ENCODE measurements around the gene IMP4. TPM values are rescaled to one million over a fixed set of nuclear protein-coding genes. Genes with fewer than 3 reads are reported as not detected.

Gene IMP4
- total and polyA plus RNA-seq, 2 of the 13 experiments (the other 11 are each of a cell fraction or from before 2014, with no cell fraction given): 142 to 158 TPM

DNA sequence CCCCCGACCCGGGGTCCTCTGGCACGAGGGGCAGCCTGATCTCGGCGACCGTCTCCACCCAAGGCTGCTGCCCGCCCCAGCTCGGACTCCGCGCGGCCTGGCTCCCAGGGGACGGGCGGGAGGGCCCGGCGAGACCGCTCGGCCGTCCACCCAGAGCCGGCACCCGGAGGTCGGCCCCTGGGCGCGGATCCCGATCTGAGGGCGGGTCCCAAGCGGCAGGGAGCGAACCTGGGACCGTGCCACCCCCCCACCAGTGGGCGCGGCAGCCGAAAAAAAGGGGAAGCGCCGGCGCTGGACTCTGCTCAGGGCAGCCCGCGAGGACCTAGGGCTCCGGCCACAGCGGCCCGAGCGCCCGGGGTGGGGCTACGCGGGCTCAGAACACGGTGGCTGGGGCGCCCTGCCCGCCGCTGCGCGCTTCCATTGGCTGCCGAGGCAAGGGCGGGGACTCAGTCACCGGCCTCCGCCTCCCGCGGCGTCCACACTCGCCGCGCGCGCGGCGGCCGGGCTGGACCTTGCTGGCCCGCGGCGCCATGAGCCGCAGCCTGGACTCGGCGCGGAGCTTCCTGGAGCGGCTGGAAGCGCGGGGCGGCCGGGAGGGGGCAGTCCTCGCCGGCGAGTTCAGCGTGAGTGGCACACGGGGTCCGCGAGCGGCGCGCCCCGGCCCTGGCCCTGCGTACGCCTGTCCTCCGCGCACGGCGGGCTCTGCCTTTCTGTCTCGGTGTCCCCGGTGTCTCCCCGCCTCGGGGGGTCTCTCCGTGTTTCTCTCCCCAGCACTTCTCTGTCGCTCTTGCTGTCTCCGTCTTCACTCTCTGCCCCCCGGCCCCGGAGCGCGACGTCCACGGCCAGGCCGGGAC lies 13.1 kb downstream of the IMP4 start, which contains the start of gene PTPN18 (continued):
- TF ChIP-seq, protein P1, sequence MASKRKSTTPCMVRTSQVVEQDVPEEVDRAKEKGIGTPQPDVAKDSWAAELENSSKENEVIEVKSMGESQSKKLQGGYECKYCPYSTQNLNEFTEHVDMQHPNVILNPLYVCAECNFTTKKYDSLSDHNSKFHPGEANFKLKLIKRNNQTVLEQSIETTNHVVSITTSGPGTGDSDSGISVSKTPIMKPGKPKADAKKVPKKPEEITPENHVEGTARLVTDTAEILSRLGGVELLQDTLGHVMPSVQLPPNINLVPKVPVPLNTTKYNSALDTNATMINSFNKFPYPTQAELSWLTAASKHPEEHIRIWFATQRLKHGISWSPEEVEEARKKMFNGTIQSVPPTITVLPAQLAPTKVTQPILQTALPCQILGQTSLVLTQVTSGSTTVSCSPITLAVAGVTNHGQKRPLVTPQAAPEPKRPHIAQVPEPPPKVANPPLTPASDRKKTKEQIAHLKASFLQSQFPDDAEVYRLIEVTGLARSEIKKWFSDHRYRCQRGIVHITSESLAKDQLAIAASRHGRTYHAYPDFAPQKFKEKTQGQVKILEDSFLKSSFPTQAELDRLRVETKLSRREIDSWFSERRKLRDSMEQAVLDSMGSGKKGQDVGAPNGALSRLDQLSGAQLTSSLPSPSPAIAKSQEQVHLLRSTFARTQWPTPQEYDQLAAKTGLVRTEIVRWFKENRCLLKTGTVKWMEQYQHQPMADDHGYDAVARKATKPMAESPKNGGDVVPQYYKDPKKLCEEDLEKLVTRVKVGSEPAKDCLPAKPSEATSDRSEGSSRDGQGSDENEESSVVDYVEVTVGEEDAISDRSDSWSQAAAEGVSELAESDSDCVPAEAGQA (IDR thresholded peaks at IDR 0.05; ENCODE audit: low read depth): no peak; the same call in 1 of the 2 replicates
- TF ChIP-seq, protein P1 (CRISPR knock-in tag; IDR thresholded peaks at IDR 0.05; ENCODE audit: borderline replicate concordance): peak; percentile 57; the same call in 1 of the 2 replicates
- TF ChIP-seq JDP2 (CRISPR knock-in tag; IDR thresholded peaks at IDR 0.05; ENCODE audit: borderline replicate concordance): no peak
- no peak for TF ChIP-seq SRSF9 (IDR thresholded peaks at IDR 0.05; ENCODE audit: borderline replicate concordance, insufficient read depth, low read depth, low read length, poor library complexity, severe bottlenecking)
- TF ChIP-seq ZNF792 (CRISPR knock-in tag; IDR thresholded peaks at IDR 0.05): no peak
- TF ChIP-seq MED8 (CRISPR knock-in tag; IDR thresholded peaks at IDR 0.05; ENCODE audit: insufficient replicate concordance): peak; percentile 27
- TF ChIP-seq ZMYM4 (CRISPR knock-in tag; IDR thresholded peaks at IDR 0.05): peak; percentile 53
- peak; percentile 25 for TF ChIP-seq ZNF746 (CRISPR knock-in tag; IDR thresholded peaks at IDR 0.05)
- no peak for TF ChIP-seq ZEB1 (IDR thresholded peaks at IDR 0.05; ENCODE audit: insufficient replicate concordance, low read depth)
- TF ChIP-seq TOPORS (CRISPR knock-in tag; IDR thresholded peaks at IDR 0.05): peak; percentile 58; the same call in 1 of the 2 replicates
- peak in 1 of 2 experiments; percentile 69; a peak in 1 of 4 replicates for TF ChIP-seq REST (IDR thresholded peaks at IDR 0.05; ENCODE audit: borderline replicate concordance in 1 of 2, low read depth in 1 of 2, low read length in 2 of 2)
- TF ChIP-seq ZBTB42 (CRISPR knock-in tag; IDR thresholded peaks at IDR 0.05): no peak; the same call in 1 of the 2 replicates
- no peak; the same call in 1 of the 2 replicates for TF ChIP-seq PPARG (CRISPR knock-in tag; conservative IDR thresholded peaks at IDR 0.05)
- no peak for TF ChIP-seq ZNF501 (CRISPR knock-in tag; IDR thresholded peaks at IDR 0.05)
- TF ChIP-seq ZNF775 (CRISPR knock-in tag; IDR thresholded peaks at IDR 0.05; ENCODE audit: borderline replicate concordance): no peak
- TF ChIP-seq RAD21 (CRISPR knock-in tag; IDR thresholded peaks at IDR 0.05): peak; percentile 82
- peak; percentile 38; the same call in 1 of the 2 replicates for TF ChIP-seq HOXA9 (CRISPR knock-in tag; IDR thresholded peaks at IDR 0.05; ENCODE audit: borderline replicate concordance)
- TF ChIP-seq CBX2 (IDR thresholded peaks at IDR 0.05; ENCODE audit: low read depth, low read length): no peak
- 0 out of 2 replicates have a peak, but pooled peaks have one; percentile 5 for TF ChIP-seq CBX2 (CRISPR knock-in tag; IDR thresholded peaks at IDR 0.05; ENCODE audit: low read depth)
- TF ChIP-seq POLR2A (IDR thresholded peaks at IDR 0.05; ENCODE audit: insufficient read depth in 1 of 2, low read depth in 2 of 2, low read length in 2 of 2): peak; percentile 91 to 93
- TF ChIP-seq HDAC6 (IDR thresholded peaks at IDR 0.05; ENCODE audit: low read depth, low read length): no peak
